ENCODE data around the gene DDX49.

DNA sequence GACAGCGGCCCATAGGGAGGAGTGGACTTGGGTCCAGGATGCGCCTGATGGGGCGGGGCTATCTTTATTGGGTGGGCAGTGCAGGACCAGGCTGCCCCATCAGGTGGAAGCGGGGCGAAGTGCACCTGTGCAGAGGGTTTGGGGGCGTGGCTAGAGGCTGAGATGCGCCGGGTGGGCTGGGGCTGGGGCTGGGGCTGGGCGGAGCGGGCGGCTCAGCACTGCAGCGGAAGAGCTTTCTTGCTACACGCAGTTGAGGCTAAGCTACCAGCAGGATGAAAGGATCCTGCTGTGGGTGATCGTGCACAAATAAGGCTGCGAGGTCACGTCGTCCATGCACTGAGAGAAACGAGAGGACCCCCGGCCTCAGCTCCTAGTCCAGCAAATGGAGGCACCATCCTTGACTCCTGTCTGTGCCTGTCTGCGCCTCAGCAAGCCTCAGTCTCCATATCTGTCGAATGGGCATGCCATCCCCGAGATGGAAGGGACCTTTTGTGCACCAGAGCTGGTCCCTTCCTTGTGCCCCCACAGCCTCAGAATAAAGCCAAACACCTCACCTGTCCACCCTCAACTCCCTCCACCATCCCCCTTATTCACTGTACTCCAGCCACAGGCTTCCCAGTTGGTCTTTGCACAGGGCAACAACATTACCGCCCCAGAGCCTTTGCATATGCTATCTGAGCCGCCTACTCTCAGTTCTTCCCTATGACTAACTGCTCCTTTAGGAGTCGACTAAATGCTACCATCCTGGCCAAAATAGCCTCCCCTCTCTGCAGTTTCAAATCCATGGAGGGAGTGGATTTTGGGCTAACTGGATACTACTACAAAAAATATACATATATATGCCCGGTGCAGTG is 42.5 kb downstream of the DDX49 start:
- TF ChIP-seq, protein P1, sequence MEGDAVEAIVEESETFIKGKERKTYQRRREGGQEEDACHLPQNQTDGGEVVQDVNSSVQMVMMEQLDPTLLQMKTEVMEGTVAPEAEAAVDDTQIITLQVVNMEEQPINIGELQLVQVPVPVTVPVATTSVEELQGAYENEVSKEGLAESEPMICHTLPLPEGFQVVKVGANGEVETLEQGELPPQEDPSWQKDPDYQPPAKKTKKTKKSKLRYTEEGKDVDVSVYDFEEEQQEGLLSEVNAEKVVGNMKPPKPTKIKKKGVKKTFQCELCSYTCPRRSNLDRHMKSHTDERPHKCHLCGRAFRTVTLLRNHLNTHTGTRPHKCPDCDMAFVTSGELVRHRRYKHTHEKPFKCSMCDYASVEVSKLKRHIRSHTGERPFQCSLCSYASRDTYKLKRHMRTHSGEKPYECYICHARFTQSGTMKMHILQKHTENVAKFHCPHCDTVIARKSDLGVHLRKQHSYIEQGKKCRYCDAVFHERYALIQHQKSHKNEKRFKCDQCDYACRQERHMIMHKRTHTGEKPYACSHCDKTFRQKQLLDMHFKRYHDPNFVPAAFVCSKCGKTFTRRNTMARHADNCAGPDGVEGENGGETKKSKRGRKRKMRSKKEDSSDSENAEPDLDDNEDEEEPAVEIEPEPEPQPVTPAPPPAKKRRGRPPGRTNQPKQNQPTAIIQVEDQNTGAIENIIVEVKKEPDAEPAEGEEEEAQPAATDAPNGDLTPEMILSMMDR (conservative IDR thresholded peaks at IDR 0.05; ENCODE audit: low read depth, low read length) = no peak
- TF ChIP-seq POLR2A (IDR thresholded peaks at IDR 0.05; ENCODE audit: low read depth, low read length) (no peak), RAD21 (IDR thresholded peaks at IDR 0.05; ENCODE audit: low read length) (no peak), CEBPB (IDR thresholded peaks at IDR 0.05; ENCODE audit: low read depth, low read length) (no peak), BHLHE40 (IDR thresholded peaks at IDR 0.05; ENCODE audit: low read depth, low read length) (no peak), MAZ (IDR thresholded peaks at IDR 0.05; ENCODE audit: borderline replicate concordance, low read depth, low read length) (no peak), FOS (IDR thresholded peaks at IDR 0.05; ENCODE audit: low read depth, low read length) (no peak), RCOR1 (IDR thresholded peaks at IDR 0.05; ENCODE audit: insufficient replicate concordance, low read length) (no peak), NFE2L2 (IDR thresholded peaks at IDR 0.05; ENCODE audit: low read depth, low read length) (no peak), MXI1 (IDR thresholded peaks at IDR 0.05; ENCODE audit: borderline replicate concordance, low read depth, low read length) (no peak), CHD1 (IDR thresholded peaks at IDR 0.05; ENCODE audit: low read depth, low read length) (no peak), RFX5 (IDR thresholded peaks at IDR 0.05; ENCODE audit: low read depth, low read length) (no peak)
- TF ChIP-seq, protein P2, sequence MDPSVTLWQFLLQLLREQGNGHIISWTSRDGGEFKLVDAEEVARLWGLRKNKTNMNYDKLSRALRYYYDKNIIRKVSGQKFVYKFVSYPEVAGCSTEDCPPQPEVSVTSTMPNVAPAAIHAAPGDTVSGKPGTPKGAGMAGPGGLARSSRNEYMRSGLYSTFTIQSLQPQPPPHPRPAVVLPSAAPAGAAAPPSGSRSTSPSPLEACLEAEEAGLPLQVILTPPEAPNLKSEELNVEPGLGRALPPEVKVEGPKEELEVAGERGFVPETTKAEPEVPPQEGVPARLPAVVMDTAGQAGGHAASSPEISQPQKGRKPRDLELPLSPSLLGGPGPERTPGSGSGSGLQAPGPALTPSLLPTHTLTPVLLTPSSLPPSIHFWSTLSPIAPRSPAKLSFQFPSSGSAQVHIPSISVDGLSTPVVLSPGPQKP (IDR thresholded peaks at IDR 0.05; ENCODE audit: borderline replicate concordance, low read depth, low read length) = no peak
- TF ChIP-seq, protein P3, sequence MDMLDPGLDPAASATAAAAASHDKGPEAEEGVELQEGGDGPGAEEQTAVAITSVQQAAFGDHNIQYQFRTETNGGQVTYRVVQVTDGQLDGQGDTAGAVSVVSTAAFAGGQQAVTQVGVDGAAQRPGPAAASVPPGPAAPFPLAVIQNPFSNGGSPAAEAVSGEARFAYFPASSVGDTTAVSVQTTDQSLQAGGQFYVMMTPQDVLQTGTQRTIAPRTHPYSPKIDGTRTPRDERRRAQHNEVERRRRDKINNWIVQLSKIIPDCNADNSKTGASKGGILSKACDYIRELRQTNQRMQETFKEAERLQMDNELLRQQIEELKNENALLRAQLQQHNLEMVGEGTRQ (IDR thresholded peaks at IDR 0.05; ENCODE audit: low read depth, low read length) = no peak
